OCI-LY3 (cell line): ENCODE measurements around the gene JAM3.

ENCODE experiments used
- EZH2phosphoT487 ChIP-seq: fragments of 200-600 bp; shearing (Covaris generic); IDR thresholded peaks from 2 replicates; pipeline ENCODE4 v1.6.1; 2018; ENCODE audit warnings: antibody characterized with exemption, mixed run types, low read depth
- TF ChIP-seq, protein P1 (sequence below): fragments of 200-600, 300-600 bp; sonication (generic); IDR thresholded peaks from 2 replicates; pipeline ENCODE4 v1.5.1; 2014; ENCODE audit warnings: antibody characterized with exemption, low read length, low read depth

- TF ChIP-seq, protein P1, sequence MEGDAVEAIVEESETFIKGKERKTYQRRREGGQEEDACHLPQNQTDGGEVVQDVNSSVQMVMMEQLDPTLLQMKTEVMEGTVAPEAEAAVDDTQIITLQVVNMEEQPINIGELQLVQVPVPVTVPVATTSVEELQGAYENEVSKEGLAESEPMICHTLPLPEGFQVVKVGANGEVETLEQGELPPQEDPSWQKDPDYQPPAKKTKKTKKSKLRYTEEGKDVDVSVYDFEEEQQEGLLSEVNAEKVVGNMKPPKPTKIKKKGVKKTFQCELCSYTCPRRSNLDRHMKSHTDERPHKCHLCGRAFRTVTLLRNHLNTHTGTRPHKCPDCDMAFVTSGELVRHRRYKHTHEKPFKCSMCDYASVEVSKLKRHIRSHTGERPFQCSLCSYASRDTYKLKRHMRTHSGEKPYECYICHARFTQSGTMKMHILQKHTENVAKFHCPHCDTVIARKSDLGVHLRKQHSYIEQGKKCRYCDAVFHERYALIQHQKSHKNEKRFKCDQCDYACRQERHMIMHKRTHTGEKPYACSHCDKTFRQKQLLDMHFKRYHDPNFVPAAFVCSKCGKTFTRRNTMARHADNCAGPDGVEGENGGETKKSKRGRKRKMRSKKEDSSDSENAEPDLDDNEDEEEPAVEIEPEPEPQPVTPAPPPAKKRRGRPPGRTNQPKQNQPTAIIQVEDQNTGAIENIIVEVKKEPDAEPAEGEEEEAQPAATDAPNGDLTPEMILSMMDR: no peak
- TF ChIP-seq EZH2phosphoT487: no peak
Measured at GRCh38 chr11:134047586-134047999, 21.3 kb upstream of the JAM3 start.
